AG08395 (cell line): ENCODE data around the gene DNAH2.
"Not testable (repeated sequence)": the region's sequence is repeated elsewhere in the genome, so short reads cannot be mapped to it uniquely, and the experiment has no call there.

Experiments used
- DNase-seq: peaks from one replicate; pipeline ENCODE4 v3.0.0; 2012; ENCODE audit warnings: mixed read lengths, low spot score

DNAH2 gene

DNA sequence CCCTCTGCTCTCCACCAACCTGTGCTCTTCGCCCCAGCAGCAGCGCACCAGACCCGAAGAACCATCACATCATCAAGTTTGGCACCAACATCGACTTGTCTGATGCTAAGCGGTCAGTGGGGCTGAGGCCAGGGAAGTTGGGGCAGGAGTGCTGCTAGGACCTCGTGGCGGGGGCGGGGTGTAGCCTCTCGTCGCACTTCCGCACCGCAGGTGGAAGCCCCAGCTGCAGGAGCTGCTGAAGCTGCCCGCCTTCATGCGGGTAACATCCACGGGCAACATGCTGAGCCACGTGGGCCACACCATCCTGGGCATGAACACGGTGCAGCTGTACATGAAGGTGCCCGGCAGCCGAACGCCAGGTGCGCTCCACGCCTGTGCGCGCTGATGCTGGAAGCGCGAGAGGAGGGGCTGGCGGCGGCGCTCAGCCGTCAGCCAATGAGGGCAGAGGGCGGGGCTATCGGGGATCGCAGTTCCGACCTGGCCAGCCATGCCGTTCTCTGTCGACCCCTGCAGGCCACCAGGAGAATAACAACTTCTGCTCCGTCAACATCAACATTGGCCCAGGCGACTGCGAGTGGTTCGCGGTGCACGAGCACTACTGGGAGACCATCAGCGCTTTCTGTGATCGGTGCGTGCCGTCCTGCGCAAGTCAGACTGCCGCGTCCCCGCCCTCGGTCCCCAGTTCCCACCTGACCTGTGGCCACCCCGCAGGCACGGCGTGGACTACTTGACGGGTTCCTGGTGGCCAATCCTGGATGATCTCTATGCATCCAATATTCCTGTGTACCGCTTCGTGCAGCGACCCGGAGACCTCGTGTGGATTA is 134.1 kb downstream of the DNAH2 start:
- DNase-seq: peak; percentile 91

DNA sequence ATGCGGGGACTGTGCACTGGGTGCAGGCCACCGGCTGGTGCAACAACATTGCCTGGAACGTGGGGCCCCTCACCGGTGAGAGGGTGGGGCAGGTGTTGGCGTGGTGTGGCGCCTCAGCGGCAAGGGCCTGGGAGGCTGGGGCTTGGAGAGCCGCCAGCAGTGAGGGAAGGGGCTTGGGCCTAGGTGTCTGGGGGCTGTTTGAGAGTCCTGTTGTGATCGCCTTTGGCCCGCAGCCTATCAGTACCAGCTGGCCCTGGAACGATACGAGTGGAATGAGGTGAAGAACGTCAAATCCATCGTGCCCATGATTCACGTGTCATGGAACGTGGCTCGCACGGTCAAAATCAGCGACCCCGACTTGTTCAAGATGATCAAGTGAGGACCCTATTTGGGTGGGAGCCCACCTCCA is 134.7 kb downstream of the DNAH2 start:
- DNase-seq: no peak

DNA sequence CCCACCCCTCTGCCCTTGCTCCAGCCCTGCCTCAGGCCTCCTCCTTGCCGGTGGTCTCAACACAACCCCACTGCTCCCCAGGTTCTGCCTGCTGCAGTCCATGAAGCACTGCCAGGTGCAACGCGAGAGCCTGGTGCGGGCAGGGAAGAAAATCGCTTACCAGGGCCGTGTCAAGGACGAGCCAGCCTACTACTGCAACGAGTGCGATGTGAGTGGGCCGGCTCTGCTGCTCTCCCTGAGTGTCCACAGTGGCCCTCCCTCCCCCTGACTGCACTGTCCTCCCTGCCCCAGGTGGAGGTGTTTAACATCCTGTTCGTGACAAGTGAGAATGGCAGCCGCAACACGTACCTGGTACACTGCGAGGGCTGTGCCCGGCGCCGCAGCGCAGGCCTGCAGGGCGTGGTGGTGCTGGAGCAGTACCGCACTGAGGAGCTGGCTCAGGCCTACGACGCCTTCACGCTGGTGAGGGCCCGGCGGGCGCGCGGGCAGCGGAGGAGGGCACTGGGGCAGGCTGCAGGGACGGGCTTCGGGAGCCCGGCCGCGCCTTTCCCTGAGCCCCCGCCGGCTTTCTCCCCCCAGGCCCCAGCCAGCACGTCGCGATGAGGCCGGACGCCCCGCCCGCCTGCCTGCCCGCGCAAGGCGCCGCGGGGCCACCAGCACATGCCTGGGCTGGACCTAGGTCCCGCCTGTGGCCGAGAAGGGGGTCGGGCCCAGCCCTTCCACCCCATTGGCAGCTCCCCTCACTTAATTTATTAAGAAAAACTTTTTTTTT is 135.6 kb downstream of the DNAH2 start:
- DNase-seq: no peak

DNA sequence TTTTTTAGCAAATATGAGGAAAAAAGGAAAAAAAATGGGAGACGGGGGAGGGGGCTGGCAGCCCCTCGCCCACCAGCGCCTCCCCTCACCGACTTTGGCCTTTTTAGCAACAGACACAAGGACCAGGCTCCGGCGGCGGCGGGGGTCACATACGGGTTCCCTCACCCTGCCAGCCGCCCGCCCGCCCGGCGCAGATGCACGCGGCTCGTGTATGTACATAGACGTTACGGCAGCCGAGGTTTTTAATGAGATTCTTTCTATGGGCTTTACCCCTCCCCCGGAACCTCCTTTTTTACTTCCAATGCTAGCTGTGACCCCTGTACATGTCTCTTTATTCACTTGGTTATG is 136.1 kb downstream of the DNAH2 start:
- DNase-seq: no peak

DNA sequence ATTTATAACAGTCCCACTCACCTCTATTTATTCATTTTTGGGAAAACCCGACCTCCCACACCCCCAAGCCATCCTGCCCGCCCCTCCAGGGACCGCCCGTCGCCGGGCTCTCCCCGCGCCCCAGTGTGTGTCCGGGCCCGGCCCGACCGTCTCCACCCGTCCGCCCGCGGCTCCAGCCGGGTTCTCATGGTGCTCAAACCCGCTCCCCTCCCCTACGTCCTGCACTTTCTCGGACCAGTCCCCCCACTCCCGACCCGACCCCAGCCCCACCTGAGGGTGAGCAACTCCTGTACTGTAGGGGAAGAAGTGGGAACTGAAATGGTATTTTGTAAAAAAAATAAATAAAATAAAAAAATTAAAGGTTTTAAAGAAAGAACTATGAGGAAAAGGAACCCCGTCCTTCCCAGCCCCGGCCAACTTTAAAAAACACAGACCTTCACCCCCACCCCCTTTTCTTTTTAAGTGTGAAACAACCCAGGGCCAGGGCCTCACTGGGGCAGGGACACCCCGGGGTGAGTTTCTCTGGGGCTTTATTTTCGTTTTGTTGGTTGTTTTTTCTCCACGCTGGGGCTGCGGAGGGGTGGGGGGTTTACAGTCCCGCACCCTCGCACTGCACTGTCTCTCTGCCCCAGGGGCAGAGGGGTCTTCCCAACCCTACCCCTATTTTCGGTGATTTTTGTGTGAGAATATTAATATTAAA is 136.7 kb downstream of the DNAH2 start:
- no peak for DNase-seq

DNA sequence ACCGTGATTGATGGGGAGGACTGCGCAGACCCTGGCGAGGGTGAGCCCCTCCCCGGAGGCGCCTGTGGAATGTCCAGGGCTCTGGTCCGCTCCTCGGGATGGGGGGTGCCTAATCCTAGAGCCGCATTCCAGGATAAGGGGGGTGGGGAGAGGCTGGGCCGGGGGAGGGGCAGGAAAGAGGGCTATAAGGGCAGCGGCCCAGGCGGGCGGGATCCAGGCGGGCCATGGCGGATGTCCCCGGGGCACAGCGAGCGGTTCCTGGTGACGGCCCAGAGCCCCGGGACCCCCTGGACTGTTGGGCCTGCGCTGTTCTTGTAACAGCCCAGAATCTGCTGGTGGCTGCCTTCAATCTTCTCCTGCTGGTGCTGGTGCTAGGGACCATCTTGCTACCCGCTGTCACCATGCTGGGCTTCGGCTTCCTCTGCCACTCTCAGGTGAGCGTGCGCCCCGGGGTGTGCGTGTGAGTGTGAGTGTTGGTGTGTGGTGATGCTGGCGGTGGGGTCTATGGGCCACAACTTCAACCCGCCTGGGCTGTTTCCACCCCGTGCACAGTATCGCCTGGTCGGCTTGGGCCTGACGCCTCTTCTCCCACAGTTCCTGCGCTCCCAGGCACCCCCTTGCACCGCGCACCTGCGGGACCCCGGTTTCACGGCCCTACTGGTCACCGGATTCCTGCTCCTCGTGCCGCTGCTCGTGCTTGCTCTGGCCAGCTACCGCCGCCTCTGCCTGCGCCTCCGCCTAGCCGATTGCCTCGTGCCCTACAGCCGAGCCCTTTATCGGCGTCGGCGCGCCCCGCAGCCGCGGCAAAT is 137.5 kb downstream of the DNAH2 start, which contains the start of gene TMEM88:
Gene TMEM88, plus strand, starts transcription at position 216 of the 809 bp plus-strand sequence. Its CDS starts 9 bp downstream, at position 225.
- no peak for DNase-seq

DNA sequence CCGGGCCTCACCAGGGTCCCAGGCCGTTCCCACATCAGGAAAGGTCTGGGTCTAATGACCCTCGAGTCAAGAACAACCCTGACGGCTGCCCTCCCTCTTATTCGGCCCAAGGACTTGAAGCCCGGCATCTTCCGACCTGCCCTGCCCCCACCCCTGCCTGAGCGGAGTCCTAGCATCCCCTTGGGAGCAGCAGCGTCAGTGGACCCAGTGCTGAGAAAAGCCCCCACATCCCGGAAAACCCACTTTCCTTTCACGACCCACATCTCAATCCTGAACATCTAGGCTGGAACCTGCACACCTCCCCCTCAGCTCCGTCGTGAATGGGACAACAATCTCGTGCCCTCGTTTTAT is 138.1 kb downstream of the DNAH2 start:
- DNase-seq: no peak

DNA sequence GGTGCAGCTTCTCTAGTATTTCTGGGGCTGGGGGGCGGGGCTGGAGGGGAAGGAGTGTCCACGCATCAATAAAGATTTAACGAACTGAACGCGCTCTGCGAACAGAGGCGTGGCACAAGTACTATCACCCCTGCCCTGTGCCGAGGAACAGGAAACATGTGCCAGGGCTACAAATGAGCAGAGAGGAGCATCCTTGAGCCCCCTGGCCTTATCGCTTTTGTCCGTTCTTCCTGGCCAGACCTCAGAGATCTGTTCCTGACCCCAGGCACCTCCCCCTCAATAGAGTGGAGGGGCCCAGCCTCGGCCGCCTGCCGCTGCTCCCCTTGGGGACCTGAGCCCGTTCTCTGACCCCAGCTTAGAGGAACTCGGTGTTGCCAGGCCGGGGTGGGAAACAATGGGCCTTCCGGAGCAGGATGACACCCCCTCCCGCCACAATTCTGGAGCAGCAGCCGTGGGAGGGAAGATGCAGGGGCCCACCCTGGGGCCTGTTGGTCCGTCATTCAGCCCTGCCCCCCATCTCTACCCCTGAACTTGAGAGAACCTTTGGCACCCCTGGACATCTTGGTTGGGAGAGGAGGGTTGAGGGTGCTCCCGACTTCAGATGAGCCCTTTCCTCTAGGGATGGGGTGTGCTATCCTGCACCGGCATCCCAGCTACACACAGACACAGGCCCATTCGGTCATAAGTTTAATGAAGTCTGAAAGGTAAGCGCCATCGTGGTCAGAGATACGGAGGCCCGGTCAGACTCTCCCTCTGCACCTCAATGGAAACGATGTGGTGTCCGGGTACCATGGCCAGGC is 138.7 kb downstream of the DNAH2 start:
- DNase-seq: no peak

DNA sequence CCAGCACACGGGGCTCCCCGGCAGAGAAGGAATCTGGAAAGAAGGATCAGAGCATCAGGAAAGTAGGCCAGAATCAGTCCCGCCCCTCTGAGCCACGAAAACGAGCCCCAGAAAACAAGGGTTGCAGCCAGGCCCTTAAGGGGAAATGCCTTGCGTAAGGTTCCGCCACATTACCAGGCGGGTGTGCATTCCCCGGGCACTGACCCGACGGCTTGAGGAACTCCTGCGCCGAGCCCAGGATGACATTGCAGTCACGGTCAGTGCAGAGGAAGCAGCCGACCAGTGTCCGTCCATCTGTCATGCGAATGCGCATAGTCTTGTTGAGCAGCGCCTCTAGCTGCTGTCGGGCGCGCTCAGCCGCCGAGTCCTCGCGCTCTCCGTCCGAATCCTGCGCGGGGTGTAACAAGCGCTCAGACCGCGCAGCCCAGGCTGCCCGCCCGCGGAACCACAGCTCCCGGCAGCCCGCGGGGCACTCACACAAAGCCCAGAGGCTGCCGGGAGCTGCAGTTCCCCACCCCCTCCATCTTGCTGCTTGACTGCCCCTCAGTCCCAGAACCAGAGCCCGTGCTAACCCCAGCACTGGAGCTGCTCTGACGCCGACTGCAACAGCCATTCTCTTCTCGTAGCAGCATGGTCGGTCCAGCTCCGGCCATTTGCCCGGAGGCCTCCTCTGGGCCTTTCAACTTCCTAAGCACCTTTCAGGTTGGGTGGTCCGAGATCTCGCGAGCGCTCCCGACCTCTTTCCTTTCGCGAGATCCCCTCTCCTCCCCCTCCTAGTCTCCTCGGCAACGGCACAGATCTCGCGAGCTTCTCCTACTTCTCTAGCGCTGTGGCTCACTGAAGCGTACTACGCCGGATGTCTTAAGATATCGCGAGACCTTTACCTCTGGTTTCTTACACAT is 139.5 kb downstream of the DNAH2 start, which contains the start of gene NAA38:
Gene NAA38, minus strand, starts transcription at position 749 of the 902 bp plus-strand sequence. Its CDS starts 96 bp downstream, at position 653.
- peak; percentile 97 for DNase-seq

DNA sequence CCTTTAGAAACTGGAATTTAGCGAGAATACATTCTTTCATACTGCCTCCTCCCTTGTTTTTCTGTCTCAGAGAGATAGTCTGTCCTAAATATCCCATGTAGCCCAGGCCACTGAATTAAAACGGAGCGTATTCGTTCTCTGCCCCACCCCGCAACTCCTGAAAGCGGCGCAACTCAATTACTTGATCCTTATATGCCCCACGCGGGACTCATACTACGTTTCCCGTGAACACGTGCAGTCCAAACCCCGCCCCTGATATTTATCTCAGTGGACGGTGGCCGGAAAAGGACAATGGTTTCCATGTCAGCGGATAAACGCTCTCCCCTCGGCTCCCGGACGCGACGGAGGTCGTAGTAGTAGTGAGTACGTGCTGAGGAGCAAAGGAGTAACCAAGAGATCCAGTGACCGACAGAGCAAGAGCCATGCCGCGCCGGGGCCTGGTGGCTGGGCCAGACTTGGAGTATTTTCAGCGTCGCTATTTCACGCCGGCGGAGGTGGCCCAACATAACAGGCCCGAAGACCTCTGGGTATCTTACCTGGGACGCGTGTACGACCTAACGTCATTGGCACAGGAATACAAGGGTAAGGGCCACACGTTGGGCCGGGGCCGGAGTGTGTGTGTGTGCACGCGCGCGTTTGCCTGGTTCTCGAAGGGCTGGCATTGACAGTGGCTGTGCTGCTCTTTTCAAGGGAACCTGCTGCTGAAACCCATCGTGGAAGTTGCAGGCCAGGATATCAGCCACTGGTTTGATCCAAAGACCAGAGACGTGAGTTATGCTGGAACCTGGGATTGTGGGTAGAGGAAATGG is 140.4 kb downstream of the DNAH2 start, which contains the start of gene CYB5D1:
Gene CYB5D1, plus strand, starts transcription at position 291 of the 809 bp plus-strand sequence. Its CDS starts 132 bp downstream, at position 423.
- peak; percentile 84 for DNase-seq

DNA sequence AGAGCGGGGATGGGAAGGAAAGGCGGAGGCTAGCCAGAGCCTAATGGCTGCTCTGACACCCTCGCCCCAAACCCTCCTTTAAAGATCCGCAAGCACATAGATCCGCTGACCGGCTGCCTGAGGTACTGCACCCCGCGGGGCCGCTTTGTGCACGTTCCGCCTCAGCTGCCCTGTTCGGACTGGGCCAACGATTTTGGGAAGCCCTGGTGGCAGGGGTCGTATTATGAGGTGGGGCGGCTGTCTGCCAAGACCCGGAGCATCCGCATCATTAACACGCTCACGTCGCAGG is 140.9 kb downstream of the DNAH2 start:
- peak; percentile 66 for DNase-seq

DNA sequence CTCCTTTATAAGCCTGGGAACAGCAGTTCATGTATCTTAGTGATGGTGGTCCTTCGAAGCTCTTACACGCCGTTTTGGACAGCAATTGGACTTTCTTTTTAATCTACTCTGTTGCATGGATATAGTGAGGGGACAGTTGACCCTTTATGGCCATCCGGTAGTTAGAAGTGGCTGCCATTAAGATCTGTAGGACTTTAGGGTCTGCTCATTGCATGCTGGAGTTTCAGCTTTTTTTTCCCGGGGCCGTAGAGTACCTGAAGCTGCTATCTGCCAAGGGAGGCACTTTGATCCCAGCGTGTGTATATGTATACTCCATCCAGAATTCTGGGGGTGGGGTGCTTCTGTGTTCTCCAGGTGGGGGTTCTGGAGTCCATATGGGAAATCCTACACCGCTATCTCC is 141.5 kb downstream of the DNAH2 start:
- no peak for DNase-seq

DNA sequence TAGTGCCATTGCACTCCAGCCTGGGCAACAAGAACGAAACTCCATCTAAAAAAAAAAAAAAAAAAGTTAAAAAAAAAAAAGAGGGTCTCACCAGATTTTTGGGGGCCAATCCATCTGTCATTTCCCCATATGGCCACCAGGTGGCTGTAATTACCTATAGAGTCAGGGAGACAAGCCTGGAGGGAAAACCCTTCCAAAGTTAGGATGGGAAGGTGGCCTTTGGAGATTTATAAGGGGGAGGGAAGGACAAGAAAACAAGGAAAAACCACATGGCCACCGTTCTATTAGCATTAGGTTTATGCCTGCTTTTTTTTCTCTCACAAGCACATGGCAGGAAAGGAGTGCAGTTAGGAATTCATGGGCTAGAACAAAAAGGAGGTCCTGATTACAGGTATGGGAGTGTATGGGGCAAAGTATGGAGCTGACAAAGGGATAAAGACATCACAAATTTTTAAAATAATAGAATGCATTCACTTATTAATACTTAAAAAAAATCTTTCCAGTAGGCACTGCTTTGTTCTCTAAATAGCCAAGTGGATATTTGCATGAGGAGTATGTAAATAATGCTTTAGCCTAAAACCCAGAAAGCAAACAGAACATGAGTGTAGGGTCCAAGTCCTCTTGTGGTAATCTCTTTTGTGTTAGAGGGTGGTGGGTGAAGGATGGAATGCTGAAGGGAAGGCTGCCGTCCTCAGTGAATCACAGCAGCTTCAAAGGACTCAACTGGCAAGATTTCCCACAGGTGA is 145.3 kb downstream of the DNAH2 start:
- peak; percentile 56 for DNase-seq

DNA sequence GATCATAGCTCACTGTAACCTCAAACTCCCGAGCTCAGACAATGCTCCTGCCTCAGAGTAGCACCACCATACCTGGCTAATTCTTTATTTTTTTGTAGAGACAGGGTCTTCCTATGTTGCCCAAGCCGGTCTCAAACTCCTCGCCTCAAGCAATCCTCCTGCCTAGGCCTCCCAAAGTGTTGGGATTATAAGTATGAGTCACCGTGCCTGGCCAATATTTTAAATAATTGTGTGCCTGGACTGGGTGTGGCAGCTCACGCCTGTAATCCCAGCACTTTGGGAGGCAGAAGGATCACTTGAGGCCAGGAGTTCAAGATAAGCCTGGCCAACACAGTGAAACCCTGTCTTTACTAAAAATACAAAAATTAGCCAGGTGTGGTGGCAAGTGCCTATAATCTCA is 146.8 kb downstream of the DNAH2 start:
- DNase-seq: not testable (repeated sequence)

DNA sequence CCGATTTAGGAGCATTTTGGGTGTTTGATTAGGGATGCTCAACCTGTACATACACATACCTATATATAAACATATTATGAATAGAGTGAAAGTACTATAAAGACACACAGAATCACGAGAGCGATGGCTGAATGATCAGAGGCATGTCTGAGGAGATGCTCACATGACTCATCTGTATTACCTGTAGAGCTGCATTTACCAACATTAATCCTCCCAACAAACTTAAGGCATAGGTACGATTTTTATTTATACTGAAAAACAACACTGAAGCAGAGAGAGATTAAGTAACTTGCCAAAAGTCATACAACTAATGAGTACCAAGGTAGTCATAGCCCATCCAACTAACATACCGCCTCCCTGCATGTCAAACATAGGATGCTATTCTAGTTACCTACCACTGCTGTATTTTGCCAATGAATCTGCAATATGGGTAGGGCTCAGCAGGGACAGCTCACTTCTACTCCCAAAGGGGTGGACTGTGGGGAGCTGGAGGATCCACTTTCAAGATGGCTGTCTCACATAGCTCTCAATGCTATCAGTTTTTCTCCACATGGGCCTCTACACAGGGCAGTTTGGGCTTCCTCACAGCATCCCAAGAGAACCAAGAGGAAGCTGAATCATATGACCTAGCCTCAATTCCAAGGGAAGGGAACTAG is 147.6 kb downstream of the DNAH2 start:
- DNase-seq: no peak

DNA sequence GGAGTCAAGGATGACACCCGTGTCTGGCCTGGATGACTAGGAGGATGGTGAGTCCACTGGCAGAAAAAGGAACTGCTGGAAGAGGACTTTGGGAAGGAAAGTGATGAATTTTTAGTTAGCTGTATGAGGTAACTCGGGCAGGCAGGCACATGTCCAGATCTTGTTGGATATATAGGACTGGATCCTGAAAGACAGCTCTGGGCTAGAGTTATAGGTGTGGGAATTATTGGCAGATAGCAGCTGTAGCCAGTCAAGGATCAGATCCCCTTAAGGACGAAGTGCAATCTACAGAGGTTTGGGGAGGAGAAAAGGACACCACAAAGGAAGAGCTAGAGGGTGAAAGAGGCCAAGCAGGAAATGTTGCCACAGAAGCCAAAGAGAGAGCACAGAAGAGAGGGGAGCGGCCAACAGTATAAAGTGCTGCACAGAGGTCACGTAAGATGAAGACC is 150.4 kb downstream of the DNAH2 start:
- DNase-seq: no peak

DNA sequence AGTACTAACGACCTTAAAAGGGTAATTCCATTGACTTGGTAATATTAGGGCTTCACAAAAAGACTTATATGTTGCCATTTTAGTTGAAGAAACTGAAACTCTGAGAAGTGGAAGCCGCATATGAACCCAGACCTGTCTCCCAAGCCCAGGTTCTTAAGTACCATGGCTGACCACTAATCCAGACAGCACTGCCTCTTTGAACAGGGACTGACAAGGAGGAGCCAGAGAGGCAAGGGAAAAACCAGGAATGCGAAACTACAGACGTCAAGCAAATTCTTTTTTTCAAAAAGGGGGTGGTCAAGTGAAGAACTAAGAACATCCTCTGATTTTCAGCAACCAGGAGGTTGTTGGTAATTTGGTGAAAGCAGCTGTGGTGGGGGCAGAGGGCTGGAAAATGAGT is 155.5 kb downstream of the DNAH2 start:
- no peak for DNase-seq
